Measurements from ENCODE around the gene TMEM203. TPM values are rescaled to one million over a fixed set of nuclear protein-coding genes. Genes with fewer than 3 reads are reported as not detected.

TMEM203 gene
- total and polyA plus RNA-seq, 2 of the 13 experiments (the other 11 are each of a cell fraction or from before 2014, with no cell fraction given), result 23.4 to 36.7 TPM

DNA sequence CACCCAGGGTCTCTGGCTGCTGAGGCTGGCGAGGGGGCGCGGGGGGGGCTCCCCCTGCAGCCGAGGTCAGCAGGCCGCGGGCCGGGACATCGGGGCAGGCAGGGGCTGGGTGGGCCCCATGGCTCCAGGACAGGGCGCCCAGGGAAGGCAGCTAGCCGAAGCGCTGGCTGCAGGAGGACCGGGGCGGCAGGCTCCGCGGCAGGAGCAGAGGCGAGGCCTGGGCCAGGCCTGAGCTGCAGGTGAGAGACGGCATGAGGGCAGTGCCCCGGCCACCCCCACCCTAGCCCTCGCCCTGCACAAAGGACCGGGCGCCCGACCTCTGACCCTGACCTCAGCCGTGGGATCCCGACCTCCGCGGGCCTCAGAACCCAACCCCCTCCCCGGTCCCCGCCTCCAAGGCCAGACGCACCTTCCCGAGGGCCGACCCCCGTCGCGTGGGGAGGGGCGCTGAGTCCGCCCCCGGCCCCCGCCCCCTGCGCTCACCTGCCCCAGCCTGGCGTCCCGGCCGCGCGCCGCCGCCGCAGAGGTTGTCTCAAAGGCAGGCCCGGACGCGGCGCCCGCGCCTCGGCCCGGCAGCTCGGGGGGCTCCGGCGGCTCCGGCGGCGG, 16.2 kb upstream of the TMEM203 start (continued):
- TF ChIP-seq, protein P1, sequence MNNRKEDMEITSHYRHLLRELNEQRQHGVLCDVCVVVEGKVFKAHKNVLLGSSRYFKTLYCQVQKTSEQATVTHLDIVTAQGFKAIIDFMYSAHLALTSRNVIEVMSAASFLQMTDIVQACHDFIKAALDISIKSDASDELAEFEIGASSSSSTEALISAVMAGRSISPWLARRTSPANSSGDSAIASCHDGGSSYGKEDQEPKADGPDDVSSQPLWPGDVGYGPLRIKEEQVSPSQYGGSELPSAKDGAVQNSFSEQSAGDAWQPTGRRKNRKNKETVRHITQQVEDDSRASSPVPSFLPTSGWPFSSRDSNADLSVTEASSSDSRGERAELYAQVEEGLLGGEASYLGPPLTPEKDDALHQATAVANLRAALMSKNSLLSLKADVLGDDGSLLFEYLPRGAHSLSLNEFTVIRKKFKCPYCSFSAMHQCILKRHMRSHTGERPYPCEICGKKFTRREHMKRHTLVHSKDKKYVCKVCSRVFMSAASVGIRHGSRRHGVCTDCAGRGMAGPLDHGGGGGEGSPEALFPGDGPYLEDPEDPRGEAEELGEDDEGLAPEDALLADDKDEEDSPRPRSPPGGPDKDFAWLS (CRISPR knock-in tag; IDR thresholded peaks at IDR 0.05; ENCODE audit: borderline replicate concordance), result no peak
- TF ChIP-seq ATF7-NPFF (CRISPR knock-in tag; IDR thresholded peaks at IDR 0.05; ENCODE audit: low read depth), result no peak
- TF ChIP-seq MTA1 (CRISPR knock-in tag; IDR thresholded peaks at IDR 0.05; ENCODE audit: borderline replicate concordance), result peak; percentile 78; the same call in 1 of the 2 replicates
- TF ChIP-seq IRF2 (CRISPR knock-in tag; IDR thresholded peaks at IDR 0.05), result no peak
- TF ChIP-seq ZBTB21 (CRISPR knock-in tag; IDR thresholded peaks at IDR 0.05), result no peak
- TF ChIP-seq FOSL2 (CRISPR knock-in tag; IDR thresholded peaks at IDR 0.05), result no peak
- TF ChIP-seq, protein P2, sequence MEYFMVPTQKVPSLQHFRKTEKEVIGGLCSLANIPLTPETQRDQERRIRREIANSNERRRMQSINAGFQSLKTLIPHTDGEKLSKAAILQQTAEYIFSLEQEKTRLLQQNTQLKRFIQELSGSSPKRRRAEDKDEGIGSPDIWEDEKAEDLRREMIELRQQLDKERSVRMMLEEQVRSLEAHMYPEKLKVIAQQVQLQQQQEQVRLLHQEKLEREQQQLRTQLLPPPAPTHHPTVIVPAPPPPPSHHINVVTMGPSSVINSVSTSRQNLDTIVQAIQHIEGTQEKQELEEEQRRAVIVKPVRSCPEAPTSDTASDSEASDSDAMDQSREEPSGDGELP (IDR thresholded peaks at IDR 0.05; ENCODE audit: borderline replicate concordance, low read depth), result peak; percentile 42; the same call in 1 of the 2 replicates
- TF ChIP-seq ZNF687 (CRISPR knock-in tag; IDR thresholded peaks at IDR 0.05), result peak; percentile 77
- 0 out of 2 replicates have a peak, but pooled peaks have one; percentile 18 for TF ChIP-seq GATAD2A (CRISPR knock-in tag; IDR thresholded peaks at IDR 0.05)
- no peak for TF ChIP-seq ZFAT (CRISPR knock-in tag; conservative IDR thresholded peaks at IDR 0.05)
- TF ChIP-seq POLR2G (IDR thresholded peaks at IDR 0.05; ENCODE audit: low read depth, low read length), result no peak
- TF ChIP-seq TBL1XR1 (IDR thresholded peaks at IDR 0.05; ENCODE audit: borderline replicate concordance, low read length, partially characterized antibody), result no peak
- TF ChIP-seq TERF1 (CRISPR knock-in tag; IDR thresholded peaks at IDR 0.05), result no peak
- TF ChIP-seq SRF (IDR thresholded peaks at IDR 0.05; ENCODE audit: low read depth, low read length), result no peak
- TF ChIP-seq ESRRA (CRISPR knock-in tag; IDR thresholded peaks at IDR 0.05; ENCODE audit: low read depth), result peak; percentile 84
- no peak for TF ChIP-seq KLF9 (CRISPR knock-in tag; IDR thresholded peaks at IDR 0.05; ENCODE audit: low read depth)
- TF ChIP-seq TCF7L2 (IDR thresholded peaks at IDR 0.05; ENCODE audit: low read depth, low read length), result no peak
- TF ChIP-seq, protein P3, sequence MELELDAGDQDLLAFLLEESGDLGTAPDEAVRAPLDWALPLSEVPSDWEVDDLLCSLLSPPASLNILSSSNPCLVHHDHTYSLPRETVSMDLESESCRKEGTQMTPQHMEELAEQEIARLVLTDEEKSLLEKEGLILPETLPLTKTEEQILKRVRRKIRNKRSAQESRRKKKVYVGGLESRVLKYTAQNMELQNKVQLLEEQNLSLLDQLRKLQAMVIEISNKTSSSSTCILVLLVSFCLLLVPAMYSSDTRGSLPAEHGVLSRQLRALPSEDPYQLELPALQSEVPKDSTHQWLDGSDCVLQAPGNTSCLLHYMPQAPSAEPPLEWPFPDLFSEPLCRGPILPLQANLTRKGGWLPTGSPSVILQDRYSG (CRISPR knock-in tag; IDR thresholded peaks at IDR 0.05), result no peak
- TF ChIP-seq SOX13 (IDR thresholded peaks at IDR 0.05), result no peak
- no peak; a peak in 1 of 4 replicates for TF ChIP-seq SOX13 (CRISPR knock-in tag; conservative IDR thresholded peaks at IDR 0.05 in 1 of 2, IDR thresholded peaks at IDR 0.05 in 1 of 2)
- no peak for TF ChIP-seq ATRX (CRISPR knock-in tag; IDR thresholded peaks at IDR 0.05; ENCODE audit: borderline replicate concordance)
- no peak for TF ChIP-seq MAFF (IDR thresholded peaks at IDR 0.05; ENCODE audit: low read depth, low read length)
